HG03354 (cell line): ENCODE measurements around the gene UMODL1.

Experiments used
- ATAC-seq: cut with Tn5 transposase; IDR thresholded peaks from one replicate; pipeline ENCODE4 v1.9.1; 2021; ENCODE audit warnings: mild to moderate bottlenecking; ENCODE audit not compliant: unreplicated experiment, poor library complexity, severe bottlenecking

Gene UMODL1

DNA sequence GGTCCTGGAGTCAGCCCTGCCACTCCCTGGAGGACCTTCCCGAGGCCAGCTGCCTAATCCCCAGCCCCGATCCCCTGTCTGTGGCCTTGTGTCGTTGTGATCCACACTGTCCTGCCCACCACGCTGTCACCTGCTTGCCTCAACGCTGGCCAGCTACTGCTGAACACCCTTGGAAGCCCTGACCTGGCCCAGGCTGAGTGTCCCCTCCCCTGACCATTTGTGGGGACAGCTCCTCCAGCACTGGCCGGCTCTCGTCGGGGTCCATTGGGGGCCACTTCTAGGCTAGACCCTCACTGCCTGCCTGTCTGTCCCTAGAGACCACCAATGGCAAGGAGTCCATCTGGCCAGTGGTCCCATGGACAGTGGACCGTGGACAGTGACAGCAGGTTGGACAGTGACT, 12.0 kb upstream of the UMODL1 start:
- ATAC-seq, result no peak

DNA sequence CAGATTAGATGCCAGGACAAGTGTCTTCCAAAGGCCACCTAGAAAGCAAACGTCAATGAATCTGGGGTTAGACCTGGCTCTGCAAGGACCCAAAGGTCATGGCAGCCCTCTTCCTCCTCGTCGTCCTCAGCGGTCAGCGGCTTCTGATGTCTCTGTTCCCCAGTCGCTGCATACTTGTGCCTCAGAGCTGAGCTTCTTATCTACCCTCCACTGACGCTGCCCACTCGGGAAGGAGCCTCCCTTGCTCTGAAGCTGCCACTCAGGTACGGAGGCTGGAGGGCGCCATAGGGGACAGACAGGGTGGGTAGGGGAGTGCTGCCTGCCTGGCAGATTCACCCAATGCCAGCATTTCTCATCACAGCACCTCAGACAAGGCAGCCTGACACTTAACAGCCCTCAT, 11.4 kb upstream of the UMODL1 start:
- ATAC-seq, result no peak

DNA sequence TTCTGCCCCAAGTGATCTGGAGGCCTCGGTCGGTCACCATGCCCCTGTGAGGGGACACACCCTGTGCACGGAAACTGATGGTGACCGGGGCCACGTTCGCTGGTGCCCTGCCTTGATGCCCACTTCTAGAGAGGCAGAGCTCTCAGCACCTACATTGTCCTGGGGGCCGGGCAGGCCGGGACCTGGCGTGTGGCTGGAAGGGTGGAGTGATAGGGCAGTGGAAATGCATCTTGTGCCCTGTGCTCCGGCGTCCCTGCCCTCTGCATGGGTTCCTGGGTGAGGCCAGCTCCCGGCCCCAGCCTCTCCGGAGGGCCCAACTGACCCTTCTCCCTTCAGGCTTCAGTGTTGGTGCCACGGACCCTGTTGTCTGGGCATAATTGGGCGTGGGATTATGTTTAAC, 11.0 kb upstream of the UMODL1 start:
- no peak for ATAC-seq

DNA sequence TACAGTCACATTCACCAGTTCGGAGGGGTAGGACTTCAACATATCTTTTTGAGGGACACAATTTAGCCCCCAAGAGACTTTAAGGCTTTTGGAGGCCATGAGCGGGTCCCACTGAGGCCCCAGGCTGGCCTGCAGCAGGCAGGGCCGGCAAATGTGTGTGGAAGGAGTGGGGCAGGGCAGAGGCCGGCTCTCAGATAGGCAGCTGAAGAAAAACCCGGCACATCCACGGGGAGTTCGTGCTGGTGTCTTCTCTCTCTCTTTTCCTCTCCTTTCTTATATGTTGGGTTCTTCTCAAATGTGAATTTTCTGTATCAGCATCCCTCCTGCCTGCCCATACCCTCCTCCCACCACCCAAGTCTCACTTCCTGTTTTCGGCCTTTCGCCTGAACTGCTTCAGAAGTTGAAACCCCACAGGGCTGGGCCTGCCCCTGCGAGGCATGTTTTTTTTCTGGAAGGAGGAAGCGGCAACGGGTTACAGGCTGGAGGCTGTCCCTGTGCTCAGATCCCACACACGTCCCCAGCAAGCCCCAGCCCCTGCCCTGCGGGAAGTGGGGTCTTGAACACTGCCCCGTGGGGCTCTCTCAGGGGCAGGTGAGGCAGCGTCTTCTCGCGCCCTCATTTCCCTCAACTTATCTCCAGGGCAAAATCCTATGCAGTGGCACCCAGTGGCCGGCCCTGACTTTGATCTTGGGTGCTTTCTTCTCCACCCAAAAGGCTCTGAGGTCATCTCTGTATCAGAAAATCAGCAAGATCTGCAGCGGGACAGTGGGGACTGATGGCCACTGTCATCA, 9.7 kb upstream of the UMODL1 start:
- peak; percentile 58 for ATAC-seq

DNA sequence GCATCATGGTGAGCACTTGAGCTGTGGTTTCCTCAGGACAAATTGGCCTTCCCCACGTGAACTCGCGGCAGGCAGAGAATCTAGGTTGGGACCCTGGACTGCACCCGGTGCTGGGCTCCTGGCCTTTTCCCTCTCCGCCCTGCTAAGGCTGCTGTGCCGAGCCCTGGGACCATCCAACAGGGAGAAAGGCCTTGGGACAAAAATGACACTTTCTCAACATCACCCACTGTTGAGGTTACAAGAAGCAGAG, 9.2 kb upstream of the UMODL1 start:
- ATAC-seq, result no peak

DNA sequence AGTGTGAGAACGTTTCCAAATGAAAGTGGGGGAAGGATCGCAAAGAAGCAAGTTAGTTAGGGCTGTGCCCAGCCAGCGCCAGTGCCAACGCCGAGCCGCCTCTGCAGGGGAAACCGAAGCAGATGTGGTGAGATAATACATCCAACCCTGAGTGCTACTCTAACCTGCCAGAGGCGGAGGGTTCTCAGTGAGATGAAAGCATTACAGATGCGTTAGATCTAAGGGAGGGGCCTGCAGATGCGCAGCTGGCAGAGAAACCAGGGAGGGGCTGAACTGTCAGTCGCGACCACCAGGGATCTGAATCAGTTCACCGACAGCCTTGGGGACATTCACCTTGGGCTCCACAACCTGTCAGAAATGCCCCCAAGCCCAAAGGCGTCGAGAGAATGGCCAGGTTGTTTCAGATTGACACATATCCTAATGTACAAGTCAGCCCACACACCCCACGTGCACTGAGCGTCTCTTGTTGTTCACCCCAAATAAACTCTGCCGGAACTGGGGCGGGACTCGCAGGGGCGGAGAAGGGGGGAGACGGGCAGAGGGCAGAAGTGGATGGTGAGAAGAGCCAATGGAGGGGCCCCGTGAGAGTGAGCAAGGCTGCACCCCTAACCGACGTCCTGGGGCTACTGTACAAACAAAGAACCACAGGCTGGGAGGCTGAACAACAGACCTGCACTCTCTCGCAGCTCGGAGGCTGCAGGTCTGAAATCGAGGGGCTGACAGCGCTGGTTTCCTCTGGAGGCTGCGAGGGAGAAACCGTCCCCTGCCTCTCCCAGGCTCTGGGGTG, 8.7 kb upstream of the UMODL1 start:
- ATAC-seq, result peak; percentile 52

DNA sequence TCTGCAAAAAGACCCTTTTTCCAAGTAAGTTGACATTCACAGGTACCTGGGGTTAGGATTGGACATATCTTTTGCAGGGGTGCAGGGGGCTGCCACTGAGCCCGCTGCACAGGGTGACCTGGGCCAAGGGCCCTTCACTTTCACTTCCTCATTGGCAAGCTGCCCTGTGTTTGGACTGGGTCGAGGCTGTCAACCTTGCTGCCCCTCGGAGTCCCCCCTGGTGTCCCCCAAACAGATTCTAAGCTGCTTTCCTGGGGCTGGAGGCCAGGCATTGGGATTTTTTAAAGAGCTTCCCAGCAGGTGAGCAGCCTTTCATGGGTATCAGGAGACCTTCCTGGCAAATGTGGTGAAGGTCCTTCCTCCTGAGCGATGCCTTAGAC, 7.9 kb upstream of the UMODL1 start:
- ATAC-seq, result no peak

DNA sequence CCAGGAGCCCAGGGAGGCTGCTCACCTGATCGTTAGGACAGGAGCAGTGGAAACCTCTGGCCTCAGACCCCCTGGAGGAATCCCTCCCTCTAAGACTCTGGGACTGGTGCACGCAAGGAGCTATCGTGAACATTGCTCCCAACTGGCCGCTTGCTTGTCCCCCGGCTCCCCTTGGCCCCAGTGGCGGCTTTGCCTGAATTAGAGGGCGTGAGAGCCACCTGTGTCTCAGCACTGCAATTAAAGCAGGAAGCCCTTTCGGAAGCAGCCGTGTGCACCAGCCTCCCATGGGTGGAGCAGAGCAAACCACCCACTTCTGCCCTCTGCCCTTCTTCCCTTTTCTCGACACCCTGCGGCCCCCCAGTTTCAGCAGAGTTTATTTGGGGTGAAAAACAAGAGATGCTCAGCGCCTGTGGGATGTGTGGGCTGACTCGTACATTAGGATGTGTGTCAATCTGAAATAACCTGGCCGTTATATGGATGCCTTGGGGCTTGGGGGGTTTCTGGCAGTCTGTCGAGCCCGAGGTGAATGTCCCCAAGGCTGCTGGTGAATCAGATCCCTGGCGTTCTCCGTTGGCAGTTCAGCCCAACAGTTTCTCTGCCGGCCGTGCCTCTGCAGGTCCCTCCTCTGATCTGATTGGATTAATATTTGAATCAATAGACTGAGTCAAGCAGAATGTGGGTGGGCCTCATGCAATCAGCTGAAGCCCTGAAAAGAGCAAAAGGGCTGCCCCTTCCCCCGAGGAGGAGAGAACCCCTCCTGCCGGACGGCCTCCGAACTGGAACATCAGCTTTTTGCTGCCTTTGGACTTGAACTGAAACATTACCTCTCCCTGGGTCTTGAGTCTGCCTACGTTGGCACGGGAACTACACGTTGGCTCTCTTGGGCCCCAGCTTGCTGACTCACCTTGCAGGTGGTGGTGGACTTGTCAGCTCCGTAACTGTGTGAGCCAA, 7.3 kb upstream of the UMODL1 start:
- ATAC-seq, result no peak

DNA sequence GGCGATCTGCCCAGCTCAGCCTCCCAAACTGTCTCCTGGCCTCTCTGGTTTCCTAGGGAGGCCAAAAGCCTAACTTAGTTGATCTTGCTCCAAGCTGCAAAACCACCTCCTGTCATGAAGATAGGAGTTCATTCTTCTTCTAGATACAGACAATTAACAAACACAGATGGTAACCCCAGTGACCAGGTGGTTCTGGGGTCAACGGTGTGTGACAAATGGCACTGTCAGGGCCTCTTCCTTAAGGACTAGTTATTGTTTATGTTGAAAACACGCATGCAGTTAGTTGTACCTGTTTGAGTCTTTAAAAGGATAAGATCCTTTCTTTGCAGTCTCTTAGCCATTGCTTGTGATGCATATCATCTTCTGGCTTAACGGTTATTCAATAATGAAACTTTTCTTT, 4.6 kb upstream of the UMODL1 start:
- ATAC-seq, result no peak

DNA sequence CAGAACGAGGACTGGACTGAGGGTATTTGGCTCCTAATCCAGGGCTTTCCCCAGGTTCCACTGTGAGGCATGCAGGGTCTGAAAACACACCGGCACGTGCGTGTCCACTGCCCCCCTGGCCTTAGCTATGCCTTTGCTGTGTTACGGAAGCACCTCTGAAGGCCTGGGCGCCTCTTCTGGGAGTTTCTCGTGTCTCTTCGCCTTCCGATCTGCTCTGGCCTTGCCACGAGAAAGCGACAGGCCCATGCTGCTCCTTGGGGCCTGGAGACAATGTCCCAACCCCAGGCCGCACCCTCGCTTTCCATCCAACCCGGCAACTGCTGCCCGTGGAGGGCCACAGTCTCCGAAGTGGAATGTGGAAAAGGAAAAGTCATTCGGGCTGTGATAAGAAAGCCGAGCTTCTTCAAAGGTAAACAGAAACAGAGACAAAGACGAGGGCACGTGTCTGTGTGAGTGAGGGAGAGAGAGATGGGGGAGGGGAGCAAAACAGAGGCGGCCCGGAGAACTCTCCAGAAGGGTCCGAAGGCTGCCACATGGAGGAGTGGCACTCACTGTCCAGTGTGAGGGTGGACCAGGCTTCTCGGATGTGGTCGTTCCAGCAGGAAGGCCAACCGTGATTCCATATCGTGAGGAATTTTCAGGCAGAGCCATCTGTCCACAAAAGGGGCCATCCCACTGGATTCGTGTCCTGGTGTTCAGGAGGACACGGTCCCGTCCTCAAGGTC, 3.4 kb upstream of the UMODL1 start:
- no peak for ATAC-seq

DNA sequence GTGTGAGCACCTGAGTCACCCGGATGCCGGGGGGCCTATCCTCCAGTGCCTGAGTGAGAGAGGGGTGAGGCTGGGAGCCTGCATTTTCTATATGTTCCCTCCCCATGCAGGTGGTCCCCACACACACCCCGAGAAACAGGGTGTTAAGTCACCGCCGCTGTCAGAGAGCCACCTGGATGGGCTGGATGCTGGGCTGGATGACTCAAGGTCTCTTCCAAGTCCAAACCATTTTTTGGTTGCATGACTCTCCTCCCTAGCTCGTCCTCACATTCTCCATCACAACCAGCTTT, 2.9 kb upstream of the UMODL1 start:
- ATAC-seq, result no peak

DNA sequence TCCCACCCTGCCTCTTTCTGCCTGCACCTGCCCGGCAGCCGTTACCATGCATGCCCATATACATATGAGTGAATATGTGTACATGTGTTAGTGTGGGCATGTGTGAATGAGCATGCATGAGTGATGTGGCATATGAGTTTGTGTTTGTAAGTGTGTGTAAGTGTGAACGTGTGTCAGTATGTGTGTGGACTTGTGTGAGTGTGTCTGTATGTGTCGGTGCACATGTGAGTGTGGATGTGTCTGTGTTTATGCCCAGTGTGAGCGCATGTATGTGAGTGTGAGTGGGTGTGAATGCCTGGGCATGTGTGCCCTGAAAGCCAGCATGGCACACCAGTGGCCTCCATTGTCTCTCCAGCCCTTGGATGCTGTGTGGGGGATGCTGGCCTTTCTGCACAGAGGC, 2.5 kb upstream of the UMODL1 start:
- no peak for ATAC-seq

DNA sequence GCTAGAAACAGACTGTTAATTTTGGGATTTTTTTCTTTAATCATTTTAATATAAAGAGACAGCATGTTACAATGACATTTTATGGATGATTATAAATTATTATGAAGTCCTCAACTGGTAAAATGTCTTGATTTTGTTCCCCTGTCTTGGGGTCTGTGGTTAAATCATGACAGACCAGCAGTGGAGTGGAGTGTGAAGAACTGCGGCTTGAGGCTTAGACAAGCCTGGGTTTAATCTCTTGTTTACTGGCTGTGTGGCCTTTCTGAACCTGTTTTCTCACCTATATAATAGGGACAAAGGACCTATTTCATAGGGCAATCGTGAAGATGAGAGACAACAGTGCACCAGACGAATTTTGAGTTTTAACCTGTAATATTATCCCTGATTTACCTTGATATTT, 1.8 kb upstream of the UMODL1 start:
- no peak for ATAC-seq

DNA sequence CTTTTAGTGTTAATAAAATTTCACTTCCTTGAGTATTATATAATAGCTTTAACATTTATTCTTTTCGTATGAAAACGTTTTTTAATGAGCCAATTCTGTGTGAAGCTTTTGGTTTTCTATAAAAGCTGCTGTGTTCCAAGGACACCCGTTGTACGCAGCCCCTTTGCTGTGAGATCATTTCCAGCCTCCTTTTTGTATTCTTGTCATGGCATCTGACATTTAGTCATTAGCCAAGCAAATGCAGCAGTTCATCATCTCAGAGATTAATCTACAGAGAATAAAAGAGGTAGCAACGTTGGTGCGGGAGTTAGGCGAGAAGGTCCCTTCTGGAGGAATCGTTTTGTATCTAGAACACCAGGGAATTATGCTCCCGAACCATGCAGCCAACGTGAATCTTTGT, 1.3 kb upstream of the UMODL1 start:
- ATAC-seq, result no peak

DNA sequence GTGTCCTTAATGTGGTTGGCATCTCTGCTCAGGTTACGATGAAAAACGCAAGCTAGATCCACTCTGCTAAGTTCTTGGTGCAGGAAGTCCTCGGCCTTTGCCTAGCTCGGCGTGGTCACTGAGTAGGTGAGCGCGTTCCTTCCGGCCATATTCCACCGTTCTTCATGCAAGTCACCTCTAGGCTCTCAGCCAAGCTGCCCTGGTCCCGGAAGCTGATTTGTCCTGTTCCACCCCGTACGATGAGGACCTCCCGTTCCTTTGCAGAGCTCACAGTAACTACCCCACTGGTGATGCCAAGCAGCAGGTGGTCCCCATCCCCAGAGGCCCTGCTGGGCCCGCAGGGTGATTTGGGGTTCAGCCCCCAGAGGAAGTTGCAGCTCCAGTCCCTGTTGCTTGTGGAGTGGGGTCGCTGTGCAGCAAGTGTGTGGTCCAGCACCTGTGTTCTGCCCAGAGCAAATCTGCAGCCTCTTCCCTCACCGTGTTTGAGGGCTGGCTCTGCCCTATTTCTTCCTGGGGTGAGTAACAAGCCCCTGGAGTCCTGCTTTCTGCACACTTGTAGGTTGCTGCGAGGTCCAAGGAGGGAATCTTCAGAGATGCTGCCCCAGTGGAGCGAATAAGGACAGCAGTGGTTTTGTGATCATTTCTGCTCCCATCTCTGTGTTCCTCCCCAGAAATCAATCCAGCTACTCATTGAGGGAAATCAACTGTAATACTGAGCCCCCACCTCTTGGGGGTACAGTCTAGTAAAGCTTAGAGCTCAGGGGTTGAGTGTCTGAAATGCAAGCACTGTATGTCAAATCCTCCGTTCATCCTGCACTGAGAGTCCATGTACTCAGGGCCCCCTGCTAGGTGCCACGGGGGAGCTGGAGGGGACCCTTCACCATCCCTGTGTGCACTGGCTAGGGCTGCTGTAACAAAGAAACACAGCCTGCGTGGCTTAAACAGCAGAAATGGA, 2.3 kb downstream of the UMODL1 start:
- no peak for ATAC-seq

DNA sequence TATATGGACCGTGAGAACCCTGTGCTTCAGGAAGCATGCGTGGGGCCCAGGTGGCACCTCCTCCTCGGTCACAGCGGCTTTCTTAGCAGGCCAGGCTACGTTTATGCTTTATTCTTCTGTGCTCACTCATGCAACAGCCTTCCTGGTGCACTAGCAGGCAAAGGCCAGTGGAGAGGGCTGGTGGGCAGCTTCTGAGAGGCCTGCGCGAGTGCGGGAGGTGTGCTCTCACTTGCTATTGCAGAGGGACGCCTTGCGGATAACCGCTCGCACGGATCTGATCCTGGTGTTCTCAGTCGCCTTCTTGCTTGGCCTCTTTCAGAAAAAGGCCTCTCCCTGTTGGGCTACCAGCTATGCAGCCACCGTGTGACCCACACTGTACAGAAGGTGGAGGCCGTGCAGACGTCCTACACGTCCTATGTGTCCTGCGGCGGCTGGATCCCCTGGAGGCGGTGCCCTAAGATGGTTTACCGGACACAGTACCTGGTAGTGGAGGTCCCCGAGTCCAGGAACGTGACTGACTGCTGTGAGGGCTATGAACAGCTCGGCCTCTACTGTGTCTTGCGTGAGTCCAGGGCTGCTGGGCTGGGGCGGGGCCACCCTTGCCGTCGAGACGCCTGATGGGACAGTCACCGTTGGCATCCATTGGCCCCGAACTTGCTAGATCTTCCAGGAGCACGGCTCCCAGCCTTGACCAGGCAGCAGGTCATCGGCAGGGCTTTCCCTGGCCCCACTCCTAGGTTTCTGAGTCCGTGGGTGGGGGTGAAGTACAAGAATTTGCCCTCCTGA, 4.8 kb downstream of the UMODL1 start:
- ATAC-seq, result no peak

DNA sequence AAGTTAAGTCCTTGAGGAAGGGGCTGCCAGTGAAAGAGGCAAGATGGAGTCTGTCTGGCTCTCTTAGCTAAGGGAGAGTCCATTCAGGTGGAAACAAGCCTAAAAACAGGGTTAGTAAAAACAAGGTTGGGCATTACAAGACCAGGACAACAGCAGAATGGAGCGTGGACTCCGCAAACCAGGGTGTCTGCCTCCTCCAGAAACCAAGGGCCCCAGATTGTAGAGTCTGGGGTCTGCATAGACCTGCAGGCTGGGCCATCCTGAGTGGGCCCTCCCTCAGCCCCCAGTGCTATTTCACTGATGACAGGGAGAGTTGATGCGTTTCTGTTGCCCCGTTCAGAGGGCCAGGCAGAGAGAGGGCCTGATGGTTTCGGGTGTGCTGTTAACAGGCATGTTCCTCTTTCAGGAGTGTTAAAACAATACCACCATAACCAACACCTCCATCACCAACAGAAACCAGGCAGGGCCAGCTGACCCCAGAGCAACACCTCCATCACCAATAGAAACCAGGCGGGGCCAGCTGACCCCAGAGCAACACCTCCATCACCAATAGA, 6.6 kb downstream of the UMODL1 start:
- peak; percentile 92 for ATAC-seq
